Liver (tissue), 3 donors: ENCODE results near the gene MAVS.

Source experiments
- ATF3 ChIP-seq: IDR thresholded peaks from 2 replicates; pipeline ENCODE4 v1.6.1; 2016; ENCODE audit warnings: antibody characterized with exemption
- CTCF ChIP-seq: fragments of 150-350 bp; IDR thresholded peaks from 2 replicates; pipeline ENCODE4 v1.5.1; 2017; ENCODE audit warnings: improper control_type of control experiment, low read depth, low read length; ENCODE audit not compliant: missing input control
- FOXA1 ChIP-seq: IDR thresholded peaks from 2 replicates; pipeline ENCODE4 v1.6.1; 2016; ENCODE audit warnings: antibody characterized with exemption
- RAD21 ChIP-seq, 2 donors: IDR thresholded peaks; 2 replicates each; pipeline ENCODE4 v1.6.1; 2016; ENCODE audit warnings: antibody characterized with exemption in 2 of 2, mild to moderate bottlenecking in 2 of 2
- REST ChIP-seq: IDR thresholded peaks from 2 replicates; pipeline ENCODE4 v1.6.1; 2016; ENCODE audit warnings: antibody characterized with exemption, mild to moderate bottlenecking
- TAF1 ChIP-seq: conservative IDR thresholded peaks from 2 replicates; pipeline ENCODE4 v1.6.1; 2016; ENCODE audit warnings: antibody characterized with exemption, mild to moderate bottlenecking
- YY1 ChIP-seq: IDR thresholded peaks from 2 replicates; pipeline ENCODE4 v1.6.1; 2016; ENCODE audit warnings: antibody characterized with exemption, mild to moderate bottlenecking
- donor health status: healthy.
- donor health status: healthy.

GRCh38 chr20:3890999-3891929 lies 44.6 kb downstream of the MAVS start:
- TF ChIP-seq CTCF (no peak), YY1 (no peak), TAF1 (no peak), ATF3 (no peak), FOXA1 (no peak), RAD21 (IDR thresholded peaks at IDR 0.05) (no peak), REST (no peak)
